PFSK-1 (cell line): ENCODE measurements around the gene KRTAP1-4.

Experiments
- FOXP2 ChIP-seq: optimal IDR thresholded peaks from 2 replicates; pipeline ENCODE3; 2011; ENCODE audit warnings: borderline replicate concordance, control low read depth, inconsistent platforms; ENCODE audit not compliant: insufficient read depth; ENCODE audit errors: extremely low read length, extremely low read depth
- POLR2AphosphoS5 ChIP-seq: IDR thresholded peaks from 2 replicates; pipeline ENCODE4 v1.6.1; 2012; ENCODE audit warnings: low read depth, mild to moderate bottlenecking, control low read depth, low read length, moderate library complexity
- REST ChIP-seq, 2 experiments: IDR thresholded peaks; 2 replicates each; pipeline versions ENCODE4 v1.6.1 to v1.8.0; 2011 to 2012; ENCODE audit warnings: low read depth in 2 of 2, low read length in 2 of 2, control low read depth in 1 of 2, inconsistent platforms in 1 of 2, mild to moderate bottlenecking in 1 of 2, moderate library complexity in 1 of 2; ENCODE audit not compliant: insufficient read depth in 1 of 2
- SIN3A ChIP-seq: IDR thresholded peaks from 2 replicates; pipeline ENCODE4 v1.6.1; 2012; ENCODE audit warnings: mild to moderate bottlenecking, low read length, moderate library complexity, borderline replicate concordance; ENCODE audit not compliant: insufficient read depth
- TAF1 ChIP-seq: IDR thresholded peaks from 2 replicates; pipeline ENCODE4 v1.6.1; 2012; ENCODE audit warnings: low read length, control low read depth, borderline replicate concordance; ENCODE audit not compliant: insufficient read depth

KRTAP1-4 gene

GRCh38 chr17:41013606-41014005, 16.4 kb downstream of the KRTAP1-4 start:
- TF ChIP-seq REST (IDR thresholded peaks at IDR 0.05; ENCODE audit: insufficient read depth in 1 of 2, low read depth in 2 of 2, low read length in 2 of 2) = no peak
- no peak for TF ChIP-seq TAF1
- no peak for TF ChIP-seq FOXP2
- TF ChIP-seq SIN3A = no peak
- no peak for TF ChIP-seq POLR2AphosphoS5

GRCh38 chr17:41013181-41013580, 16.8 kb downstream of the KRTAP1-4 start:
- TF ChIP-seq TAF1 (no peak), SIN3A (no peak), POLR2AphosphoS5 (no peak), REST (IDR thresholded peaks at IDR 0.05; ENCODE audit: insufficient read depth in 1 of 2, low read depth in 2 of 2, low read length in 2 of 2) (no peak), FOXP2 (no peak)

- TF ChIP-seq SIN3A (no peak), FOXP2 (no peak), REST (IDR thresholded peaks at IDR 0.05; ENCODE audit: insufficient read depth in 1 of 2, low read depth in 2 of 2, low read length in 2 of 2) (no peak)
Measured at GRCh38 chr17:41012326-41013120, 17.5 kb downstream of the KRTAP1-4 start.

- TF ChIP-seq REST (IDR thresholded peaks at IDR 0.05; ENCODE audit: insufficient read depth in 1 of 2, low read depth in 2 of 2, low read length in 2 of 2) = no peak
- TF ChIP-seq TAF1 = no peak
- no peak for TF ChIP-seq SIN3A
- no peak for TF ChIP-seq FOXP2
- no peak for TF ChIP-seq POLR2AphosphoS5
Measured at GRCh38 chr17:41010441-41010840, 19.6 kb downstream of the KRTAP1-4 start.
